HCT116 (cell line): ENCODE results near the gene LRP1.

Experiments
- CEBPB ChIP-seq: IDR thresholded peaks from 2 replicates; pipeline ENCODE4 v1.6.1; 2012; ENCODE audit warnings: low read depth
- EZH2phosphoT487 ChIP-seq: fragments of 200-600 bp; IDR thresholded peaks from 2 replicates; pipeline ENCODE4 v1.6.1; 2018; ENCODE audit warnings: antibody characterized with exemption, borderline replicate concordance
- FOSL1 ChIP-seq: IDR thresholded peaks from 2 replicates; pipeline ENCODE4 v1.6.1; 2012; ENCODE audit warnings: low read depth
- SIN3A ChIP-seq: IDR thresholded peaks from 2 replicates; pipeline ENCODE4 v1.6.1; 2012; ENCODE audit warnings: low read depth
- SP1 ChIP-seq: IDR thresholded peaks from 2 replicates; pipeline ENCODE4 v1.6.1; 2012; ENCODE audit warnings: low read depth
- TCF7L2 ChIP-seq: IDR thresholded peaks from 2 replicates; pipeline ENCODE4 v1.7.0; 2011; ENCODE audit warnings: borderline replicate concordance, inconsistent platforms; ENCODE audit not compliant: insufficient read depth, insufficient read length; ENCODE audit errors: extremely low read depth
- YY1 ChIP-seq: IDR thresholded peaks from 2 replicates; pipeline ENCODE4 v1.6.1; 2011; ENCODE audit warnings: low read length, low read depth, moderate library complexity, mild to moderate bottlenecking; ENCODE audit not compliant: insufficient replicate concordance; ENCODE audit errors: extremely low read depth
- ZFX ChIP-seq: fragments of 450-650 bp; IDR thresholded peaks from 2 replicates; pipeline ENCODE4 v1.6.1; 2017
- TF ChIP-seq, protein P1 (sequence below), 3 experiments: fragments of 200-600 bp in 1 of 3; sonication (generic) in 1 of 3; IDR thresholded peaks in 2 of 3; conservative IDR thresholded peaks in 1 of 3; 2 replicates each; pipeline ENCODE4 v1.5.1; 2012 to 2017; ENCODE audit warnings: low read depth in 2 of 3, low read length in 2 of 3, antibody characterized with exemption in 1 of 3, borderline replicate concordance in 1 of 3, control low read depth in 1 of 3, mild to moderate bottlenecking in 1 of 3, mixed read lengths in 1 of 3, mixed run types in 1 of 3, moderate library complexity in 1 of 3; ENCODE audit not compliant: insufficient read depth in 1 of 3
- TF ChIP-seq, protein P2 (sequence below): IDR thresholded peaks from 2 replicates; pipeline ENCODE4 v1.6.1; 2012; ENCODE audit warnings: low read depth

DNA sequence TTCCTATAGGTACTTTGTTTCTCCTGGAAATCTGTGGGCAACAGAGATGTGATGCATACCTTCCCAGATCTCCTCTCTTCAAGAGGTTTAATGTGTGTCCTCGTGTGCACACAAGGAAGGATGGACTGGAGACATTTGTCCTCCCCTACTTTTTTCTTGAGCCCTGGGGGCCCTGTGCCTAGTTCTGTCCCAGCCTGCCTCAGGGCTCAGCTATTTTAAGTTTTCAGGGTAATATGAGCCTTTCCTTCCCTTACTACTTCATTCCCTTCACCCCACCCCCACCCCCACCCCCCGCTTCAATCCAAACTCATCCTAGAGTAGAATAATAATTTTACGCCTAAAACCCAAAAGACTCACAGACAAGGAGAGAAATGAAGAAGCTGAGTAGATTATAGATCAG lies 122.3 kb downstream of the LRP1 start:
- TF ChIP-seq, protein P1, sequence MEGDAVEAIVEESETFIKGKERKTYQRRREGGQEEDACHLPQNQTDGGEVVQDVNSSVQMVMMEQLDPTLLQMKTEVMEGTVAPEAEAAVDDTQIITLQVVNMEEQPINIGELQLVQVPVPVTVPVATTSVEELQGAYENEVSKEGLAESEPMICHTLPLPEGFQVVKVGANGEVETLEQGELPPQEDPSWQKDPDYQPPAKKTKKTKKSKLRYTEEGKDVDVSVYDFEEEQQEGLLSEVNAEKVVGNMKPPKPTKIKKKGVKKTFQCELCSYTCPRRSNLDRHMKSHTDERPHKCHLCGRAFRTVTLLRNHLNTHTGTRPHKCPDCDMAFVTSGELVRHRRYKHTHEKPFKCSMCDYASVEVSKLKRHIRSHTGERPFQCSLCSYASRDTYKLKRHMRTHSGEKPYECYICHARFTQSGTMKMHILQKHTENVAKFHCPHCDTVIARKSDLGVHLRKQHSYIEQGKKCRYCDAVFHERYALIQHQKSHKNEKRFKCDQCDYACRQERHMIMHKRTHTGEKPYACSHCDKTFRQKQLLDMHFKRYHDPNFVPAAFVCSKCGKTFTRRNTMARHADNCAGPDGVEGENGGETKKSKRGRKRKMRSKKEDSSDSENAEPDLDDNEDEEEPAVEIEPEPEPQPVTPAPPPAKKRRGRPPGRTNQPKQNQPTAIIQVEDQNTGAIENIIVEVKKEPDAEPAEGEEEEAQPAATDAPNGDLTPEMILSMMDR (IDR thresholded peaks at IDR 0.05 in 2 of 3, conservative IDR thresholded peaks at IDR 0.05 in 1 of 3; ENCODE audit: borderline replicate concordance in 1 of 3, insufficient read depth in 1 of 3, low read depth in 2 of 3, low read length in 2 of 3) = no peak
- TF ChIP-seq CEBPB (no peak), TCF7L2 (no peak), ZFX (no peak), YY1 (no peak), SP1 (no peak), SIN3A (no peak), FOSL1 (no peak), EZH2phosphoT487 (no peak)
- TF ChIP-seq, protein P2, sequence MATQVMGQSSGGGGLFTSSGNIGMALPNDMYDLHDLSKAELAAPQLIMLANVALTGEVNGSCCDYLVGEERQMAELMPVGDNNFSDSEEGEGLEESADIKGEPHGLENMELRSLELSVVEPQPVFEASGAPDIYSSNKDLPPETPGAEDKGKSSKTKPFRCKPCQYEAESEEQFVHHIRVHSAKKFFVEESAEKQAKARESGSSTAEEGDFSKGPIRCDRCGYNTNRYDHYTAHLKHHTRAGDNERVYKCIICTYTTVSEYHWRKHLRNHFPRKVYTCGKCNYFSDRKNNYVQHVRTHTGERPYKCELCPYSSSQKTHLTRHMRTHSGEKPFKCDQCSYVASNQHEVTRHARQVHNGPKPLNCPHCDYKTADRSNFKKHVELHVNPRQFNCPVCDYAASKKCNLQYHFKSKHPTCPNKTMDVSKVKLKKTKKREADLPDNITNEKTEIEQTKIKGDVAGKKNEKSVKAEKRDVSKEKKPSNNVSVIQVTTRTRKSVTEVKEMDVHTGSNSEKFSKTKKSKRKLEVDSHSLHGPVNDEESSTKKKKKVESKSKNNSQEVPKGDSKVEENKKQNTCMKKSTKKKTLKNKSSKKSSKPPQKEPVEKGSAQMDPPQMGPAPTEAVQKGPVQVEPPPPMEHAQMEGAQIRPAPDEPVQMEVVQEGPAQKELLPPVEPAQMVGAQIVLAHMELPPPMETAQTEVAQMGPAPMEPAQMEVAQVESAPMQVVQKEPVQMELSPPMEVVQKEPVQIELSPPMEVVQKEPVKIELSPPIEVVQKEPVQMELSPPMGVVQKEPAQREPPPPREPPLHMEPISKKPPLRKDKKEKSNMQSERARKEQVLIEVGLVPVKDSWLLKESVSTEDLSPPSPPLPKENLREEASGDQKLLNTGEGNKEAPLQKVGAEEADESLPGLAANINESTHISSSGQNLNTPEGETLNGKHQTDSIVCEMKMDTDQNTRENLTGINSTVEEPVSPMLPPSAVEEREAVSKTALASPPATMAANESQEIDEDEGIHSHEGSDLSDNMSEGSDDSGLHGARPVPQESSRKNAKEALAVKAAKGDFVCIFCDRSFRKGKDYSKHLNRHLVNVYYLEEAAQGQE = no peak
